T-helper 1 cell treated with Interleukin-12 subunit alpha and Interleukin-12 subunit beta and Interleukin-4 antibody, amounts not matched to agents 30 ng/mL and 1 ng/mL, for 36 hours (primary cell): ENCODE results near the gene ZNF592. TPM values are rescaled to one million over a fixed set of nuclear protein-coding genes. Genes with fewer than 3 reads are reported as not detected.
"Not testable (repeated sequence)": the region's sequence is repeated elsewhere in the genome, so short reads cannot be mapped to it uniquely, and the experiment has no call there.

Experiments used
- intact Hi-C: fragments of 100-400 bp; cut with micrococcal nuclease; formaldehyde crosslinking; loops from one replicate; pipeline ENCODE4 v1.15.1; 2024
- total RNA-seq: library from RNA; stranded (reverse); gene quantifications from 2 replicates; pipeline ENCODE4 v1.2.3, GENCODE V29; 2022

Gene ZNF592
- total RNA-seq, 1 donor from 2014 or later = 42.6 TPM

- intact Hi-C loops = no loop called here
Measured at GRCh38 chr15:84740691-84741090, 7.7 kb upstream of the ZNF592 start.

GRCh38 chr15:84741121-84741520 is 7.3 kb upstream of the ZNF592 start:
- intact Hi-C loops = no loop called here

DNA sequence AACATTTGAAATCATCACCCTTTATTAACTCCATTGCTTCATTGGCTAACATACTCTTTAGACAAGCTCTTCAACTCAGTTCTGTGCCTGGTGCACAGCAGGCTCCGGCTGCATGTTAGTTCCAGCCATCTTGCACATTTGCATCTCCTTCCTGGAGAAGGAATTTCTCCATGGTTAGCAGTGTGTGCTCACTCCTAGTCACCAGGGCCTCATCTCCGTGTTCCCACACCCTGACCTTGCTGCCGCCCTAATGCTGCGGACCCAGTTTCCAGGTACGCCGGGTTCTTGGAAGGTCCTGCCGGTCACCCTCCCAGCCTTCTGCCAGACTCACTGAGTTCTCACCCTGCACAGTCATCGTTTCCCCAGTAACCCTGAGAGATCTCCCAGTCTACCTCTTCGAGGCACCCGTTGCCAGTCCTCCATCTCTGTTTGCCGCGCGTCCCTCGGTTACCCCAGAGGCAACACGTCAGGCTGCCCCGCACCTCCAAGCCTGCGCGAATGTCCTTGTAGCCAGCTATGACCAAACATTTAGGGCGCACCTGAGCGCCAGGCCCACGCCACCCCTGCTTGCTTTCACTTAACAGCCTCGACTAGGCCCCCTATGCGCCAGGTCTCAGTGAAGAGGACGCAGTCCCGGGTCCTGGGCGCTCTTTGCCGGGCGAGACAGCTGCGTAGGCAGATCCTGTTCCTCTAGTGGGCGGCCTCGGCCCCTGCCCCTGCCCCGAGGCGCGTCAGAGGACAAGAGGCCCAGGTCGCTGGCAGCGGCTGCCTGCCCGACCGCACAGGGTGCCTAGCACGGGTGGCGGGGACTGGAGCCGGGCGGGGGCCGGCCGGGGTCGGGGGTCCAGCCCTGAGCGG is 747 bp upstream of the ZNF592 start:
- intact Hi-C loops = loop anchor here (1.0 to 2.0 kb wide), 6 partner anchors 11 to 233 kb away; partner anchors contain the start of genes PDE8A, SEC11A and WDR73

DNA sequence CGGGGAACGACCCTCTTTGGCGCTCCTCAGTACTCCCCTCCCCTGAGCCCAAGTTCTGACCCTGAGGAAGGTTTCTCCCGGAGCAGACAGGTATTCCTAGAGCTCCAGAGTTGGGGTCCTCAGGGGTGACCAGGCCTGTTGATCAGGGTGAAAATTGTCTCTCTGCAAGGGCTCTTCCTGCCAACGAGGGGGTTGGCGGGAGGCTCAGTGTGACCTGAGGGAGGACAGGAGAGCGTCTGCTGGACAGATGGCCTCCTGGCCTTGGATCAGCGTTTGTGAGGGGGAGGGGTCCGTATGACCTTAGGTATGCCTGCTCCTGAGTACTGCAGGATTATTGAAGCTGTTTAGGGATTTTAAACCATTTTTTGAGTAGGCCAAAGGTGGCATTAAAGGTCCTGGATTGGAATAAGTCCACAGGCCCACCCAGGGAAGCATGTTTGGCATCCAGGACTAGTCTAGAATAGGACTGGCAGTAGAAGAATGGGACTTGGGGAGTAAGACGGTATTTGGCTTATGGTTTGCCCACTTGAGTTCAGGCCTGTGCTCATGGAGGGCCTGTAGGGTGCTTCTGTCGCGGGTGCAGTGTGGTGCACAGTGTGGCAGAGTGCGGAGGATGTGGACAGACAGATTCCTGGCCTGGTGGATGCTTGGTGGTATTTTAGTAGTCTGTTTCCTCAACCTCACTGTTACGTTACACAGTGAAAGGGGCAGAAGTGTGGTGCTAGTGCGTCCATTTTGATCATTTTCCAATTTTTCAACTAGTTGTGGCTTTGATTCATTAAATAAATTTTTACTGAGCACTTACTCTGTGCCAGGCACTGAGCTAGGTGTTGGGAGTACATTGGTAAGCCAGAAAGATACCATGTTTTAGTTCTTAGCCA is 959 bp downstream of the ZNF592 start:
- intact Hi-C loops = loop anchor here (1.0 to 2.0 kb wide), 3 partner anchors 13 to 231 kb away; partner anchors contain the start of gene PDE8A

DNA sequence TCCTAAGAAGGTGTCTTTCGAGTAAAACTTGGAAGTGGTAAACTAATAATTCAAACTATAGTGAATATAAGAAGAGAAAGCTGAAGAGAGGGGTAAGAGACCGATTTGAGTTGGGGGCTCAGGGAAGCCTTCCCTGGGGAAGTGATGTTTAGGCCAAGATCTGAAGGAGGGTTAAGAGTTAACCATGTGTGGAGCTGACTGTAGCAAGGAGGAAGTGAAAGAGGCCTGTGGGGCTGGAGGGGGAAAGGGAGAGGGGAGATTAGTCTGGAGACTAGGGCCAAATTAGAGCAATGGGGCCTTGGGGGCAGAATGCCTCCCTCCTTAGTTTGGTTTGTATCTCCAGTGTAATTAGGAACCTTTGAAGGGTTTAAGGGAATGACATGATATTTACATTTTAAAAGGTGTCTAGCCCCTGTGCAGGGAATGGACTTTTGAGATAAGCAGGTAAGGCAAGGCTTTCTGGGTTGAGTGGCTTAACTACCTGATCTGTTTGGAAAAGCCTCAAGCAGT is 2.2 kb downstream of the ZNF592 start:
- intact Hi-C loops = no loop called here

GRCh38 chr15:84751721-84752120 is 3.3 kb downstream of the ZNF592 start:
- intact Hi-C loops = not testable (repeated sequence)

DNA sequence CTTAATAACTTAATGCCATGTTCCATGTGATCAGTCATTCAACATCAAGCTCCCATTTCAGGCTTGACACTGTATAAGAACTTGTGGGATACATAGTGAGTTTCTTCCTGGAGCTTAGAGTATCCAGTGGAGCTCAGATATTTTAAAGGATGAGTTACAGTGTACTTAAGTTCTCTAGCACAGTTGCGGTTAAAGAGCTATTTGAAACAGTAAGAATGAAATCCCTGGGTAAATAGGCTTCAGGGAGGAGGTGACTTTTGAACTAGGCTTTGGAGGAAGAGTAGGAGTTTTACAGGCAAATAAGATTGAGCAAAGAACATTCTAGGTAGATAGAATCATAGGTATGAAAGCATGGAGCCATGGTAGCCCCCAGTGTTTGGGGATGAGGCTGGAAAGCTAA is 3.8 kb downstream of the ZNF592 start:
- intact Hi-C loops = no loop called here

GRCh38 chr15:84752700-84753099 is 4.3 kb downstream of the ZNF592 start:
- intact Hi-C loops = no loop called here

- intact Hi-C loops = not testable (repeated sequence)
Measured at GRCh38 chr15:84754889-84755288, 6.5 kb downstream of the ZNF592 start.

DNA sequence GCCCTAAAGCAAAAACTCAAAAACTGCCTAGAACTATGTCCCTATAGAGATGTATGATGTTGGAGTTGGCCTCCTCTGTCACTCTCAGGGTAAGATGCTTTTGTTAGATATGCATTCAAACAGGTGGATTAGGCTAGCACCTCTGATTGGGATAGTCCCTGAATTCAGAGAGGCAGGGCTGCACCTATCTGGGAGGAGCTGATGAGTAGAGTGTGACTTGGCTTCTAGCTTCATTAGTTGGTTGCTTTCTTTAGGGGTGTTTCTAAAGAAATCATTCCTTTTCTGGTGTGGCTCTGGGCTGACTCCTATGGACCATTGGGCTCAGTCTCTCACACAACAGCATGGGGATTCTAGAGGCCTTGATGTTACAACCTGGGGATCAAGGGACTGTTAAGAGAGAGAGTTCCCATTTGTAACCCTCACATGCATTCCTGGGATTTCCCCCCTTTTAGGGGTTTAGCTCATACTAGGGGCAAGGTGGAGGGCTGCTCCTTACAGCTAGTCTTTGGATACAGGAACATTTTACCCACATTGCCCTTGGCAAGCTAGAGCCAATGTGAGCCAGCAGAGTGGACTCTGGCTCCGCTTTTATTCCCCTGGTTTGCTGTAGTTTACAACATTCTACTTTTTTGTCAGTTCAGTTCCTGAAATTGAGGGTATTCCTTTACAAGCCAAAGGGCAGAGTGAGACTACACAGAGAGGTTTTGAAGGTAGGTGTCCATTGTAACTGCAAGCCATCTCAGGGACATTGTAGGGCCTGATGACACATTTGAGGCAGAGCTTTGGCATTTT is 7.5 kb downstream of the ZNF592 start:
- intact Hi-C loops = no loop called here

DNA sequence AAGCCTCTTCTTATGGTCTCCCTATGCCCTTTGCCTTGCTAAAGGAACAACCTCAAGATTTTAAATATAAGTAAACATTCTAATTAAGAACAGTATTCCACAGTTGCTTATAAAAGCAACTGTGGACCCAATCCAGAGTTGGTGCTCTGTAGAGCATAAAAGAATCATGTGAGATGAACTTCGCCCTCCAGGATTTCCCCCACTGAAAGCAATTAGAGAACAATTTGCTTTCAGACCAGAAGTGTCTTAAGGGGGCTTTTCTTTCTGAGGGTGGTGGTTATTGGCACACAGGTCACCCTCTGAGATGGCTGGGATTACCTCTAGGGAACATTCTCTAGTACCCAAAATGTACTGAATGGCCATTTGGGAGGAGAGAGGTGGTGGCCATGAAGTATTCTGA is 10.6 kb downstream of the ZNF592 start:
- intact Hi-C loops = no loop called here

GRCh38 chr15:84760219-84760618 is 11.8 kb downstream of the ZNF592 start:
- intact Hi-C loops = loop anchor here (5.0 kb wide), 1 partner anchor 108 kb away; the partner anchor contains the start of gene WDR73

GRCh38 chr15:84761607-84762131 is 13.3 kb downstream of the ZNF592 start:
- intact Hi-C loops = loop anchor here (1.0 to 5.0 kb wide), 2 partner anchors 12 to 109 kb away; partner anchors contain the start of gene WDR73

DNA sequence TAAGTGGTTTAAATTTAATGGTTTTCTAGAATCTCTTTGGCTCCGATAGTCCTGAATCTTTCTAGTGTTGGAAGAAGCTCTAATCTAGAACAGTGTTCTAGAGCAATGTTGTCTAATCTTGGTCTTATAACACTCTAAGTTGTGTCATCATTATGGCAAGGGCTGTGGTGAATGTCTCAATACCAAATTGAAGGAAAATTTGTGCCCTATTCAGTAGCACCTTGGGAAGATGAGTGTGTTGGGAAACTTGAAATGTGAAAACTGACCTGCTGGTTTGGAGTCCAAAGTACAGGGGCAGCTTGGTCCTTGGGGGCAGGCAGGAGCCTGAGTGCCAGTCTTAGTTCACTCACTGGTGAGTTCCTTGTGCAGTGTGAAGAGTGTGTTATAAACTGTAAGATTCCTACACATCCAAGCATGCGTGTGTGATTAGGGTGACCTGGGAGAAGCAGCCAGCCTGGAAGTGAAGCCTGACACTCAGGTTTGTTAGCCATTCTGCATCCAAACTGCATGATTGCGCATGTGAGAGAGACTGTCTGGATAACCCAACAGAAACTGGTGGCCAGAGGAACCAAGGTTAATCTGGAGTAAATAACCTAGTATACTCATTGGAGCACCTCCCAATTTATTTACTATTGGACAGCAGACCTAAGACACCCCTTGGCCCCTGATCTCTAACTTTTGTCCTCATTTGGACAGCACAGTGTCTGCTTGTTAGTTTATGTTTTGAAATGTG is 14.6 kb downstream of the ZNF592 start:
- intact Hi-C loops = loop anchor here (1.0 to 5.0 kb wide), 2 partner anchors 14 to 111 kb away; partner anchors contain the start of gene WDR73

- intact Hi-C loops = loop anchor here (5.0 kb wide), 1 partner anchor 112 kb away; the partner anchor contains the start of gene WDR73
Measured at GRCh38 chr15:84764585-84764984, 16.2 kb downstream of the ZNF592 start.

- intact Hi-C loops = loop anchor here (5.0 kb wide), 1 partner anchor 113 kb away; the partner anchor contains the start of gene WDR73
Measured at GRCh38 chr15:84764989-84765388, 16.6 kb downstream of the ZNF592 start.

- intact Hi-C loops = no loop called here
Measured at GRCh38 chr15:84765675-84766074, 17.3 kb downstream of the ZNF592 start.

GRCh38 chr15:84766461-84767035 is 18.2 kb downstream of the ZNF592 start:
- intact Hi-C loops = no loop called here

GRCh38 chr15:84772031-84772430 is 23.6 kb downstream of the ZNF592 start:
- intact Hi-C loops = no loop called here
